Panc1 (cell line): ENCODE data around the gene IL34. TPM values are rescaled to one million over a fixed set of nuclear protein-coding genes. Genes with fewer than 3 reads are reported as not detected.
A peak's percentile ranks its signal among the peaks of the same experiment; 100 is the strongest.

Source experiments
- ATAC-seq: fragments of 200-7000 bp; cut with Tn5 transposase; 2 replicates; pipeline ENCODE4 v1.9.1; 2020; ENCODE audit warnings: mild to moderate bottlenecking, moderate library complexity
- BruUV-seq: library from RNA; stranded (reverse); fragments of 400-500 nt; replicated peaks from 2 replicates; lab custom pipeline; 2021; lab: Mats Ljungman, UMichigan
- CTCF ChIA-PET: fragments of 300-600 bp; sonication (Branson Sonifier 250); formaldehyde crosslinking; loops from one replicate; lab custom pipeline; 2022; ENCODE audit warnings: antibody characterized with exemption; lab: Charles Lee
- POLR2A ChIA-PET: fragments of 300-600 bp; sonication (Branson Sonifier 250); formaldehyde crosslinking; loops from one replicate; lab custom pipeline; 2022; ENCODE audit warnings: antibody characterized with exemption; lab: Charles Lee
- DNase-seq: peaks from one replicate; pipeline ENCODE4 v3.0.0-alpha.2; 2010; ENCODE audit warnings: low read depth, low spot score
- H3K27ac ChIP-seq: 2 replicates; pipeline ENCODE4 v1.5.1; 2011; ENCODE audit warnings: mild to moderate bottlenecking, low read length, inconsistent platforms
- H3K27me3 ChIP-seq: fragments of 200-500 bp; sonication (Bioruptor generic); 2 replicates; pipeline ENCODE4 v1.6.0; 2014; ENCODE audit warnings: low read length, inconsistent platforms; ENCODE audit not compliant: control insufficient read depth, insufficient read depth
- H3K36me3 ChIP-seq: fragments of 200-500 bp; sonication (Bioruptor generic); 2 replicates; pipeline ENCODE4 v1.5.1; 2014; ENCODE audit warnings: inconsistent platforms, mild to moderate bottlenecking, low read length, moderate library complexity; ENCODE audit not compliant: control insufficient read depth, insufficient read depth
- H3K4me1 ChIP-seq: 2 replicates; pipeline ENCODE4 v1.5.1; 2011; ENCODE audit warnings: inconsistent platforms, mild to moderate bottlenecking, low read length, moderate library complexity; ENCODE audit not compliant: control insufficient read depth, insufficient read depth
- H3K4me3 ChIP-seq, 2 experiments: 2 replicates each; pipeline ENCODE4 v1.5.1; 2011 to 2012; ENCODE audit warnings: low read depth in 2 of 2, low read length in 2 of 2, mild to moderate bottlenecking in 2 of 2, inconsistent platforms in 1 of 2, moderate library complexity in 1 of 2
- H3K9me3 ChIP-seq: fragments of 200-500 bp; sonication (Bioruptor generic); 2 replicates; pipeline ENCODE4 v1.5.1; 2014; ENCODE audit warnings: low read depth, mild to moderate bottlenecking, inconsistent platforms, low read length, moderate library complexity; ENCODE audit not compliant: control insufficient read depth, insufficient read depth
- CTCF ChIP-seq: fragments of 450-650 bp; IDR thresholded peaks from 2 replicates; pipeline ENCODE4 v1.5.1; 2017; ENCODE audit warnings: mild to moderate bottlenecking
- POLR2AphosphoS5 ChIP-seq: IDR thresholded peaks from 2 replicates; pipeline ENCODE4 v1.6.1; 2012; ENCODE audit warnings: mild to moderate bottlenecking, low read depth, low read length, moderate library complexity
- SIN3A ChIP-seq: IDR thresholded peaks from 2 replicates; pipeline ENCODE4 v1.6.1; 2012; ENCODE audit warnings: low read depth, mild to moderate bottlenecking, low read length, moderate library complexity, borderline replicate concordance; ENCODE audit not compliant: insufficient read depth
- TCF7L2 ChIP-seq: IDR thresholded peaks from 2 replicates; pipeline ENCODE4 v1.6.1; 2011; ENCODE audit warnings: mild to moderate bottlenecking, low read depth, low read length, inconsistent platforms
- in situ Hi-C: cut with HindIII; loops from 2 replicates; pipeline ENCODE4 v1.10.0; 2016; ENCODE audit warnings: low sequenced_read_pairs, low pct_unique_long_range_greater_than_20kb
- intact Hi-C: fragments of 100-400 bp; cut with micrococcal nuclease; formaldehyde crosslinking; loops from one replicate; pipeline ENCODE4 v1.10.0; 2022; ENCODE audit not compliant: unreplicated experiment
- total RNA-seq: library from RNA; stranded (reverse); gene quantifications from one replicate; pipeline ENCODE4 v1.2.1, GENCODE V29; 2021; ENCODE audit not compliant: unreplicated experiment
- TF ChIP-seq, protein P1 (sequence below), 2 experiments: IDR thresholded peaks; 2 replicates each; pipeline ENCODE4 v1.6.1; 2011 to 2012; ENCODE audit warnings: low read depth in 2 of 2, control low read depth in 1 of 2, low read length in 1 of 2, mild to moderate bottlenecking in 1 of 2, moderate library complexity in 1 of 2; ENCODE audit not compliant: insufficient read depth in 1 of 2

IL34 gene
- total RNA-seq, 1 experiment from 2014 or later = 5.8 TPM

DNA sequence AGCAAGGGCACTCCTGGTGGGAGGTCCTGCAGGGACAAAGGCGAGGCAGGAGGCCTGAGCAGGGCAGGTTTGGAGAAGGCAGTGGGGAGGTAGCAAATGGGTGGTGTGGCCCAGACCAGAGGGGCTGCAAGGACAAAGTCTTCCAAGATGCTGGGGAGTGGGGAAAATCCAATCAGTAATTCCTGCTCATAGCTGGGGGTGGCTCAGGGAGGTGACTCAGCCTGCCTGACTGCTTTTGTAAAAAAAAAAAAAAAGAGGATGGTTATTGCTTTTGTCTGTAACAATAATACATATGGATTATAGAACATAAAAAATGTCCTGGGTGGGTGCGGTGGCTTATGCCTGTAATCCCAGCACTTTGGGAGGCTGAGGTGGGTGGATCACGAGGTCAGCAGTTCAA, 5.2 kb downstream of the IL34 start:
- no peak for DNase-seq
- Histone ChIP-seq H3K9me3 (no peaks in the 10 kb centered on the region), H3K4me3 (no peak overlapping the region), H3K27me3 (no peaks in the 10 kb centered on the region), H3K4me1 (no peaks in the 10 kb centered on the region; the same call in 1 of the 2 replicates), H3K36me3 (no peaks in the 10 kb centered on the region), H3K27ac (no peak overlapping the region)
- in situ Hi-C loops (no loop called here), intact Hi-C loops (loop anchor here (10.0 kb wide), 1 partner anchor 77 kb away; no protein-coding TSS in a partner anchor)
- ChIA-PET CTCF (no interaction called here), POLR2A (no interaction called here)
- BruUV-seq = no TSS peak
- TF ChIP-seq POLR2AphosphoS5 = no peak
- no peak for ATAC-seq

GRCh38 chr16:70652322-70652721, 6.0 kb downstream of the IL34 start:
- no TSS peak for BruUV-seq
- Histone ChIP-seq H3K36me3 (no peaks in the 10 kb centered on the region), H3K4me1 (no peaks in the 10 kb centered on the region; the same call in 1 of the 2 replicates), H3K27ac (no peak overlapping the region; the same call in 1 of the 2 replicates), H3K4me3 (no peak overlapping the region), H3K27me3 (no peaks in the 10 kb centered on the region), H3K9me3 (no peaks in the 10 kb centered on the region)
- in situ Hi-C loops (no loop called here), intact Hi-C loops (loop anchor here (10.0 kb wide), 1 partner anchor 78 kb away; no protein-coding TSS in a partner anchor)
- ATAC-seq (no peak), DNase-seq (no peak)
- TF ChIP-seq TCF7L2 (no peak), CTCF (no peak), SIN3A (no peak), POLR2AphosphoS5 (no peak)
- TF ChIP-seq, protein P1, sequence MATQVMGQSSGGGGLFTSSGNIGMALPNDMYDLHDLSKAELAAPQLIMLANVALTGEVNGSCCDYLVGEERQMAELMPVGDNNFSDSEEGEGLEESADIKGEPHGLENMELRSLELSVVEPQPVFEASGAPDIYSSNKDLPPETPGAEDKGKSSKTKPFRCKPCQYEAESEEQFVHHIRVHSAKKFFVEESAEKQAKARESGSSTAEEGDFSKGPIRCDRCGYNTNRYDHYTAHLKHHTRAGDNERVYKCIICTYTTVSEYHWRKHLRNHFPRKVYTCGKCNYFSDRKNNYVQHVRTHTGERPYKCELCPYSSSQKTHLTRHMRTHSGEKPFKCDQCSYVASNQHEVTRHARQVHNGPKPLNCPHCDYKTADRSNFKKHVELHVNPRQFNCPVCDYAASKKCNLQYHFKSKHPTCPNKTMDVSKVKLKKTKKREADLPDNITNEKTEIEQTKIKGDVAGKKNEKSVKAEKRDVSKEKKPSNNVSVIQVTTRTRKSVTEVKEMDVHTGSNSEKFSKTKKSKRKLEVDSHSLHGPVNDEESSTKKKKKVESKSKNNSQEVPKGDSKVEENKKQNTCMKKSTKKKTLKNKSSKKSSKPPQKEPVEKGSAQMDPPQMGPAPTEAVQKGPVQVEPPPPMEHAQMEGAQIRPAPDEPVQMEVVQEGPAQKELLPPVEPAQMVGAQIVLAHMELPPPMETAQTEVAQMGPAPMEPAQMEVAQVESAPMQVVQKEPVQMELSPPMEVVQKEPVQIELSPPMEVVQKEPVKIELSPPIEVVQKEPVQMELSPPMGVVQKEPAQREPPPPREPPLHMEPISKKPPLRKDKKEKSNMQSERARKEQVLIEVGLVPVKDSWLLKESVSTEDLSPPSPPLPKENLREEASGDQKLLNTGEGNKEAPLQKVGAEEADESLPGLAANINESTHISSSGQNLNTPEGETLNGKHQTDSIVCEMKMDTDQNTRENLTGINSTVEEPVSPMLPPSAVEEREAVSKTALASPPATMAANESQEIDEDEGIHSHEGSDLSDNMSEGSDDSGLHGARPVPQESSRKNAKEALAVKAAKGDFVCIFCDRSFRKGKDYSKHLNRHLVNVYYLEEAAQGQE (IDR thresholded peaks at IDR 0.05; ENCODE audit: insufficient read depth in 1 of 2, low read depth in 2 of 2, low read length in 1 of 2) = no peak
- ChIA-PET CTCF (interaction anchor here (0.6 kb wide), 1 partner anchor 113 kb away, joined by 3 read pairs; no protein-coding TSS in a partner anchor), POLR2A (no interaction called here)

DNA sequence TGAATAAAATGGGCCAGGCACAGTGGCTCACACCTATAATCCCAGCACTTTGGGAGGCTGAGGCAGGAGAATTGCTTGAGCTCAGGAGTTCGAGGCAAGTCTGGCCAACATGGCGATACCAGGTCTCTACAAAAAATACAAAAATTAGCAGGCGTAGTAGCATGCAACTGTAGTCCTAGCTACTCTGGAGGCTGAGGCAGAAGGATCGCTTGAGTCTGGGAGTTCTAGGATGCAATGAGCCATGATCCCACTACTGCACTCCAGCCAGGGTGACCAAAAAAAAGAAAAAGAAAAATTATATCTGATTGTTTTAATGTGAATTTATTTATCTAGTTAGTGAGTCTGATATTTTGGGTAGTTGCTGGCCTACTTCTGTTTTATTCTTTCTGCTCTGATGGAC, 7.0 kb downstream of the IL34 start:
- POLR2A ChIA-PET = no interaction called here
- Histone ChIP-seq H3K9me3 (no peaks in the 10 kb centered on the region), H3K4me1 (no peaks in the 10 kb centered on the region; the same call in 1 of the 2 replicates), H3K36me3 (no peaks in the 10 kb centered on the region), H3K4me3 (no peak overlapping the region), H3K27me3 (no peaks in the 10 kb centered on the region), H3K27ac (peak overlapping the region; percentile 19; the same call in 1 of the 2 replicates)
- CTCF ChIA-PET = interaction anchor here (0.6 to 1.2 kb wide), 4 partner anchors 15 to 671 kb away, joined by 4 to 14 read pairs (median 5); no protein-coding TSS in a partner anchor
- ATAC-seq (peak; percentile 52), DNase-seq (no peak)
- in situ Hi-C loops (no loop called here), intact Hi-C loops (loop anchor here (10.0 kb wide), 1 partner anchor 79 kb away; no protein-coding TSS in a partner anchor)
- no TSS peak for BruUV-seq
- TF ChIP-seq CTCF = no peak
- no peak for TF ChIP-seq SIN3A
- no peak for TF ChIP-seq POLR2AphosphoS5
- TF ChIP-seq, protein P1 (IDR thresholded peaks at IDR 0.05; ENCODE audit: insufficient read depth in 1 of 2, low read depth in 2 of 2, low read length in 1 of 2) = no peak
- no peak for TF ChIP-seq TCF7L2
